IPS-20b (cell line): ENCODE results near the gene PLSCR5.

Experiments
- H3K27ac ChIP-seq: one replicate; pipeline ENCODE4 v1.5.1; 2013; ENCODE audit warnings: low read length
- H3K27me3 ChIP-seq: 2 replicates; pipeline ENCODE4 v1.6.1; 2013; ENCODE audit warnings: mild to moderate bottlenecking, low read length, inconsistent platforms; ENCODE audit not compliant: insufficient read depth
- H3K36me3 ChIP-seq: 2 replicates; pipeline ENCODE4 v1.6.1; 2013; ENCODE audit warnings: low read depth, mild to moderate bottlenecking, inconsistent platforms, low read length, moderate library complexity; ENCODE audit not compliant: insufficient read depth
- H3K4me1 ChIP-seq: 2 replicates; pipeline ENCODE4 v1.6.1; 2013; ENCODE audit warnings: mild to moderate bottlenecking, control low read depth, inconsistent platforms, low read length, moderate library complexity; ENCODE audit not compliant: insufficient read depth
- H3K4me3 ChIP-seq: 2 replicates; pipeline ENCODE4 v1.5.1; 2013; ENCODE audit warnings: mild to moderate bottlenecking, low read length, inconsistent platforms
- H3K9ac ChIP-seq: 2 replicates; pipeline ENCODE4 v1.6.1; 2013; ENCODE audit warnings: low read depth, mild to moderate bottlenecking, inconsistent platforms, low read length, moderate library complexity
- H3K9me3 ChIP-seq: 2 replicates; pipeline ENCODE4 v1.6.1; 2013; ENCODE audit warnings: mild to moderate bottlenecking, low read depth, low read length, inconsistent platforms; ENCODE audit not compliant: insufficient read depth

Gene PLSCR5

DNA sequence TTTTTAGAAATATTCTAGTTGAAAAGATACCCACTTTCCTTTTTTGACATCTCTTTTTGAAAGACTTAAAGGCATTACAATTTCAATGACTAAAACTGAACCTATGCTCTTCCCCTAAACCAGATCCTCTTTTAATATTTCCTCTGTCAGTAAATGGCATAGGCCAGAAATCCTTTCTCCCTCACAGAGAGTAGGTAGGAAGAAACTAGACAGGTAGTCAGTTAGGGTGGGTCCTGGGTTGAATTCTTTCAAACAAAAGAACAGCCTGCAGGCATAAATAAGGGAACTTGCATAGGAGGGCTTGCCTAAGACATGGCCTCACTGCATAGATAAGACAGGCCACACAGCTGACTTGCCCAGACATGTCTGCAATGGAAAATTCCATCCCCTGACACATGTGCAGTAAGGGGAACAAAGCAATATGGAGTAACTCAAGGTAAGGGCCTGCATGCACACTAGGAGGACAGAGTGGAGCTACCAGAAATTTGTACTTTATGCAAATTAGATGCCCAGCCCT lies 23.1 kb downstream of the PLSCR5 start:
- Histone ChIP-seq H3K27me3 (no peaks in the 10 kb centered on the region), H3K9me3 (peaks cover 20% of the 10 kb centered on the region), H3K9ac (no peak overlapping the region), H3K27ac (no peak overlapping the region), H3K4me1 (peaks cover 7% of the 10 kb centered on the region; the same call in 1 of the 2 replicates), H3K36me3 (peaks cover 16% of the 10 kb centered on the region), H3K4me3 (no peak overlapping the region)

DNA sequence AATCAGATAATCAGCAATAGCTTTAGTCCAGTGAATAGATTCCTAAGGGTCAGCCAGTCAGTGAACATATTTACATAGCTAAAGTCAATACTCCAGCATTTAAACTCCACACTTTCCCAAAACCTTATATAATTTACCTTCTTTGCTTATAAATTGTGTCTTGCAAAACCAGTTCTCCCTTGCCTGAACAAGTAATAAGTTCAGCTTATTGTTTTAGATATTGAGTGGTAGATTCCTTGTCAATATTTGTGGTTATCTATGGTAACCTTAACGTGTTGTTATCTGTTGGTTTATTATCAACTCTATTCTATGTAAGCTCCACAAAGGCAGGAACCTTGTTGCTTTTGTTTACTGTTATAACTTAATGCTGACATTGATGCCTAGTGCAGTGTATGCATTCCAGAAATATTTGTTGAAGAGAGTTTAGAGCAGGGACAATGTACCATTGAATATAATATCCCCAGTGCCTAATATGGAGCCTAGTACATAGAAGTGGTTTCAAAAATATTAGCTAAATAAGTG lies 24.0 kb downstream of the PLSCR5 start:
- H3K9ac ChIP-seq: no peak overlapping the region

DNA sequence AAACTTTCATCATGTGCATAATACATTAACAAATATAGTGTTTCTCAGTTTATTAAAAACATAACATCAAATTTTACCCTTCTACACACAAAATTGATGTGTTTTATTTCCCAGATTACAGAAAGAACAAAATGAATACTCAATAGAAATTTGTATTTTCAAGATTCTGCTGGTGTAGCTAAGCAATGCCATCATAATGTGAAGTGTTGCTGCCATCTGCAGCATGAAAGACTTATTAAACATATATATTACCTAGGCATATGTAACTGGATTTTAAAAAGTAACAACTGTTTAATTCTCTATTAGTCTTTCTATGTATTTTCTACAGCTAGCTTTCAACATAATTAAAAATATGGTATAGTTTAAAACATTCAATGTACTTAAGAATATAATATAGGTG lies 27.5 kb downstream of the PLSCR5 start:
- H3K4me3 ChIP-seq: no peak overlapping the region
- H3K4me1 ChIP-seq: no peaks in the 10 kb centered on the region; the same call in 1 of the 2 replicates
- H3K36me3 ChIP-seq: 0 out of 2 replicates have a peak, but pooled peaks cover 6% of the 10 kb centered on the region
- H3K9me3 ChIP-seq: peaks cover 8% of the 10 kb centered on the region
- no peaks in the 10 kb centered on the region for H3K27me3 ChIP-seq
- no peak overlapping the region for H3K9ac ChIP-seq
- H3K27ac ChIP-seq: no peak overlapping the region

More for the DNA sequence above, 24.0 kb downstream of the PLSCR5 start:
- H3K4me3 ChIP-seq: no peak overlapping the region
- no peaks in the 10 kb centered on the region for H3K27me3 ChIP-seq
- H3K27ac ChIP-seq: no peak overlapping the region
- peaks cover 7% of the 10 kb centered on the region; the same call in 1 of the 2 replicates for H3K4me1 ChIP-seq
- H3K36me3 ChIP-seq: peaks cover 16% of the 10 kb centered on the region
- peaks cover 20% of the 10 kb centered on the region for H3K9me3 ChIP-seq

DNA sequence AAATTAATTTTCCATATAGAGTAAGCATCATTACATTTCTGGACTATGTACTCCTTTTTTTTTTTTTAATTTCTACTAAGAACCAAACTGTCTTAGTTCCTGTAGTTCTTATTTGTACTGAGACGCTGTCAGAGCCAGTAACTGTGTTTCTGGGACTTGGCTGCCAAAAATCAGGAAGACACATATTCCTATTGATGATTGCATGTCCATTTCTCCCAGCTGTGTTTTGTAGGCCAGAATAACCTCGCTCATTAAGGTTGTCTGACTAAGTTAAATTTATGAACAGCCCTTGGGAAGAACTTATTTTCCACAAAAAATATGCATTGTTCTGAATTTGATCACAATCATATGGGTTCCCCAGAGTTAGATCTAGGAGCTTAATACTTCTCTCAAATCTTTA lies 29.5 kb downstream of the PLSCR5 start:
- Histone ChIP-seq H3K9ac (no peak overlapping the region), H3K36me3 (no peaks in the 10 kb centered on the region), H3K27me3 (no peaks in the 10 kb centered on the region), H3K4me3 (no peak overlapping the region), H3K9me3 (no peaks in the 10 kb centered on the region), H3K4me1 (no peaks in the 10 kb centered on the region; the same call in 1 of the 2 replicates), H3K27ac (no peak overlapping the region)

DNA sequence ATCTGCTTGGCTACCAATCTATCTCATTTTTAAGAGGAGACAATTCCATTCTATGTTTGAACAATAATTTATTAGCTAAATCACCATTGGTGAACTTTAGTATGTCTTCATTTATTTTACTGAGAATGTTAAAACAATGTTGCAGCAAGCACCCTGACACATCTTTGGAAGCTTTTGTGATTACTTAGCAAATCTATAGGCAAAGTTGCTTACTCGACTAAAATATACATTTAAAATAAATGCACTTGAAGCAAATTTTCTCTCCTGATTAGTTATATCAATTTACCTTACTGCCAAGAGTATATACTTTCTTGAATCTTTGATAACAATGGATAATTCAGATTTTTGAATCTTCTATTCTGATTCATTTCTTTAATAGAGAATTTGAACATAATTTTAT lies 31.0 kb downstream of the PLSCR5 start:
- Histone ChIP-seq H3K36me3 (no peaks in the 10 kb centered on the region), H3K9me3 (no peaks in the 10 kb centered on the region), H3K27me3 (no peaks in the 10 kb centered on the region), H3K4me1 (no peaks in the 10 kb centered on the region; the same call in none of the 2 replicates), H3K9ac (no peak overlapping the region), H3K4me3 (no peak overlapping the region), H3K27ac (no peak overlapping the region)

DNA sequence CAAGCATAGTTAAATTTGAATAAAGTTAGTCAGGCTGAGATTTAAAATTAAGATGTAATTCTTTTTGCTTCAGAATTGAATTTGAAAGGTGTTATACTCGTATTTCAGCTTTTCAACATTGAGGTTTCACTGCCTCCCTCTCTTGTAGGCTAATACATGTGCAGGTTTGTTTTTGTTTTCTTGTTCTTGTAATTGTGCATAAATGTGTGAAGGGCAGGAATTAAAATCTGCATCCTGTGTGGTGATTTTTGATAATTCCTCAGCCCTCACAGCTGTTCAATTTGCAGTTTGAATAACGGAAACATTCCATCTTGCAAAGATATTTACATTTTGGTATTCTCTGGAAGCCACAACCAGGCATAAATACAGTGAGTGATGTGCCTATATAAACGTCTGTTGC lies 35.8 kb downstream of the PLSCR5 start:
- no peak overlapping the region for H3K9ac ChIP-seq
- H3K4me3 ChIP-seq: no peak overlapping the region
- no peaks in the 10 kb centered on the region; the same call in none of the 2 replicates for H3K4me1 ChIP-seq
- no peaks in the 10 kb centered on the region for H3K9me3 ChIP-seq
- H3K36me3 ChIP-seq: no peaks in the 10 kb centered on the region
- H3K27me3 ChIP-seq: no peaks in the 10 kb centered on the region
- H3K27ac ChIP-seq: no peak overlapping the region

DNA sequence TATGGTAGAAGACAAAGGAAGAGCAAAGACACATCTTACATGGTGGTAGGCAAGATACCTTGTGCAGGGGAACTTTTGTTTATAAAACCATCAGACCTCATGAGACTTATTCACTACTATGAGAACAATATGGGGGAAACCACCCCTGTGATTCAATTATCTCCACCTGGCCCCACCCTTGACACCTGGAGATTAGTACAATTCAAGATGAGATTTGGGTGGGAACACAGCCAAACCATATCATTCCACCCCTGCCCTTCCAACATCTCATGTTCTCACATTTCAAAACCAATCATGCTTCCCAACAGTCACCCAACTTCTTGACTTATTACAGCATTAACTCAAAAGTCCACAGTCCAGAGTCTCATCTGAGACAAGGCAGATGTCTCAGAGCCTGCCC lies 39.0 kb downstream of the PLSCR5 start:
- no peaks in the 10 kb centered on the region for H3K36me3 ChIP-seq
- no peak overlapping the region for H3K27ac ChIP-seq
- H3K4me3 ChIP-seq: no peak overlapping the region
- H3K27me3 ChIP-seq: no peaks in the 10 kb centered on the region
- no peaks in the 10 kb centered on the region; the same call in 1 of the 2 replicates for H3K4me1 ChIP-seq
- H3K9ac ChIP-seq: no peak overlapping the region
- peaks cover 3% of the 10 kb centered on the region; the same call in 1 of the 2 replicates for H3K9me3 ChIP-seq

DNA sequence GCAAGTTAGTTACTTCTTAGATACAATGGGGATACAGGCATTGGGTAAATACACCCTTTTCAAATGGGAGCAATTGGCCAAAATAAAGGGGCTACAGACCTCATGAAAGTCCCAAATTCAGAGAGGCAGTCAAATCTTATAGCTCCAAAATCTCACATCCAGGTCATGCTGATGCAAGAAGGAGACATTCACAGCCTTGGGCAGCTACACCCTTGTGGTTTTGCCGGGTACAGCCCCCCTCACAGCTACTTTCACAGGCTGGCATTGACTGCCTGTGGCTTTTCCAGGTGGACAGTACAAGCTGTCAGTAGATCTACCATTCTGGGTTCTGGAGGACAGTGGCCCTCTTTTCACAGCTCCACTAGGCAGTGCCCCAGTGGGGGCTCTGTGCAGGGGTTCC lies 43.3 kb downstream of the PLSCR5 start:
- no peak overlapping the region for H3K9ac ChIP-seq
- H3K9me3 ChIP-seq: peaks cover 8% of the 10 kb centered on the region; the same call in 1 of the 2 replicates
- no peak overlapping the region for H3K4me3 ChIP-seq
- no peaks in the 10 kb centered on the region for H3K4me1 ChIP-seq
- no peaks in the 10 kb centered on the region for H3K27me3 ChIP-seq
- no peaks in the 10 kb centered on the region for H3K36me3 ChIP-seq
- no peak overlapping the region for H3K27ac ChIP-seq

DNA sequence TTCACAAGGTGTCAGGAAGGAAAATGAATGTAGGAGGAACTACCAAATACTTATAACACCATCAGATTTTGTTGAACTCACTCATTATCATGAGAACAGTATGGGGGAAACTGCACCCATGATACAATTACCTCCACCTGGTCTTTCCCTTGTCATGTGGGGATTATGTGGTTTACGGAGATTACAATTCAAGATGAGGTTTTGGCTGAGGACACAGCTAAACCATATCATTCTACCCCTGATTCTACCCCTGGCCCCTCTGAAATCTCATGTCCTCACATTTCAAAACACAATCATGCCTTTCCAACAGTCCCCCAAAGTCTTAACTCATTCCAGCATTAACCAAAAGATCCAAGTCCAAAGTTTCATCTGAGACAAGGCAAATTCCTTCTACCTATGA lies 43.7 kb downstream of the PLSCR5 start:
- no peaks in the 10 kb centered on the region for H3K27me3 ChIP-seq
- no peak overlapping the region for H3K27ac ChIP-seq
- H3K4me3 ChIP-seq: no peak overlapping the region
- no peaks in the 10 kb centered on the region for H3K4me1 ChIP-seq
- H3K9ac ChIP-seq: no peak overlapping the region
- H3K9me3 ChIP-seq: peaks cover 8% of the 10 kb centered on the region; the same call in 1 of the 2 replicates
- no peaks in the 10 kb centered on the region for H3K36me3 ChIP-seq

DNA sequence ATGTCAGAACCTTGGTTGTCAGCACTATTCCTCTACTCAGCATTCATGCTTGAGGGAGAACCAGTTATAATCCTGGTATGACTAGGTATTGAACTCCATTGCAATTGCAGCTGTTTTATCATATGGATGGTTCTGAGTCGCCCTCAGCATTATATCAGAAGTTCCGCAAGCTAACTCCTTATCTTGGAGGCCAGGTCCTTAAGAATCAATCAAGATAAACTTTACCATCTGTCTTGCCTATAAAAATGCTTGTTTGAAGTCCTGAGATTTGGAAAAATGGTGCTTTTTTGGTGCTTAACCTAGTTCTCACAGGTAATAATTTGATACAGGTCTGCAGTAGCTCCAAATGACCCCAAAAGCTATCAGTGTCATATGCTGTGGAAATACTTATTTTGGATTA lies 44.5 kb downstream of the PLSCR5 start:
- Histone ChIP-seq H3K27ac (no peak overlapping the region), H3K4me1 (no peaks in the 10 kb centered on the region), H3K9ac (no peak overlapping the region), H3K27me3 (no peaks in the 10 kb centered on the region), H3K36me3 (no peaks in the 10 kb centered on the region), H3K9me3 (peaks cover 8% of the 10 kb centered on the region; the same call in 1 of the 2 replicates), H3K4me3 (no peak overlapping the region)

DNA sequence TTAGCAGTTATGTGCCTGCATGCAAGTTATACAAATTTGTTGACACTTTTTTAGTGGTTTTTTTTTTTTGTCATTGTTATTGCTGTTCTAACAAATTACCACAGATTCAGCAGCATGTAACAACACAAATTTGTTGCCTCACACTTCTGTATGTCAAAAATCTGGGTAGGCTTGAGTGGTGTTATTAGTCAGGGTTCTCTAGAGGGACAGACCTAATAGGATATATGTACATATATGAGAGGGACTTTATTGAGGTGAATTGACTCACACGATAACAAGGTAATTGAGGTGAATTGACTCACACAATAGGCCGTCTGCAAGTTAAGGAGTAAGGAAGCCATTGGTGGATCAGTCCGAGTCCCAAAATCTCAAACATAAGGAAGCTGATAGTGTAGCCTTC lies 45.8 kb downstream of the PLSCR5 start:
- Histone ChIP-seq H3K27ac (no peak overlapping the region), H3K4me3 (no peak overlapping the region), H3K36me3 (no peaks in the 10 kb centered on the region), H3K9me3 (peaks cover 8% of the 10 kb centered on the region; the same call in 1 of the 2 replicates), H3K9ac (no peak overlapping the region), H3K4me1 (no peaks in the 10 kb centered on the region), H3K27me3 (no peaks in the 10 kb centered on the region)

DNA sequence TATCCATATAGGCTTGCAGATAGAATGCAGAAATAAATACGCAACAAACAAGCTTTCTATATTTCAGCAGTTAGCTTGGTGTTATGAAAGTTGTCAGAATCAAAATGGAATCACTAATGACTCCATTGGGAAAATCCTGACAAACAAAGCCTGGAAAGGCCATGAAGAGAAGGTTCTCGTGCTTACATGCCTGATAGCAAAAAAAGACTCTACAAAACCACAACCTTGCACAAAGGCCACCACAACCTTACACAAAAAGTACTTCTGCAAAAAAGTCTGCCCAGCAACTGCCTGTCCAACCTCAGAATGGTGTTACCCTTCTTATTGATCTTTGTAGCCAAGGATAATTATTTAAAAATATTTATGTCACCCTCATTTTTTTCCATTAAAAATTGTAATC lies 46.4 kb downstream of the PLSCR5 start:
- Histone ChIP-seq H3K9ac (no peak overlapping the region), H3K4me1 (no peaks in the 10 kb centered on the region), H3K27me3 (no peaks in the 10 kb centered on the region), H3K9me3 (peaks cover 8% of the 10 kb centered on the region; the same call in 1 of the 2 replicates), H3K36me3 (no peaks in the 10 kb centered on the region), H3K27ac (no peak overlapping the region), H3K4me3 (no peak overlapping the region)
